HG03025 (cell line): ENCODE measurements around the gene SLC25A23.
A peak's percentile ranks its signal among the peaks of the same experiment; 100 is the strongest.
"Not testable (repeated sequence)": the region's sequence is repeated elsewhere in the genome, so short reads cannot be mapped to it uniquely, and the experiment has no call there.

Experiments
- ATAC-seq: cut with Tn5 transposase; IDR thresholded peaks from one replicate; pipeline ENCODE4 v1.9.1; 2021; ENCODE audit warnings: mild to moderate bottlenecking, moderate library complexity; ENCODE audit not compliant: unreplicated experiment, low FRiP score

SLC25A23 gene

GRCh38 chr19:6459262-6460098 is at the start of gene SLC25A23:
Gene SLC25A23 (minus strand): TSS chr19:6459792. CDS start chr19:6459628, 164 bp downstream.
- ATAC-seq: peak; percentile 12

- ATAC-seq: not testable (repeated sequence)
Measured at GRCh38 chr19:6508028-6508771, 48.6 kb upstream of the SLC25A23 start.

- ATAC-seq: no peak
Measured at GRCh38 chr19:6503407-6504201, 44.0 kb upstream of the SLC25A23 start.

- no peak for ATAC-seq
Measured at GRCh38 chr19:6501740-6502648, 42.4 kb upstream of the SLC25A23 start, which contains the start of gene TUBB4A. Gene TUBB4A (minus strand): TSS chr19:6502309. CDS start chr19:6502212, 97 bp downstream.

GRCh38 chr19:6500837-6501739 is 41.5 kb upstream of the SLC25A23 start:
- ATAC-seq: no peak

GRCh38 chr19:6499052-6499790 is 39.6 kb upstream of the SLC25A23 start:
- no peak for ATAC-seq

GRCh38 chr19:6498294-6499036 is 38.9 kb upstream of the SLC25A23 start:
- no peak for ATAC-seq

GRCh38 chr19:6495947-6496346 is 36.4 kb upstream of the SLC25A23 start:
- ATAC-seq: no peak

GRCh38 chr19:6494438-6495036 is 34.9 kb upstream of the SLC25A23 start:
- ATAC-seq: no peak

GRCh38 chr19:6491802-6492592 is 32.4 kb upstream of the SLC25A23 start:
- no peak for ATAC-seq

- no peak for ATAC-seq
Measured at GRCh38 chr19:6490134-6490533, 30.5 kb upstream of the SLC25A23 start.

GRCh38 chr19:6489278-6490061 is 29.9 kb upstream of the SLC25A23 start:
- no peak for ATAC-seq

GRCh38 chr19:6484831-6485230 is 25.2 kb upstream of the SLC25A23 start:
- ATAC-seq: no peak

- no peak for ATAC-seq
Measured at GRCh38 chr19:6484230-6484629, 24.6 kb upstream of the SLC25A23 start.

GRCh38 chr19:6483235-6483634 is 23.6 kb upstream of the SLC25A23 start:
- no peak for ATAC-seq

GRCh38 chr19:6482343-6482686 is 22.7 kb upstream of the SLC25A23 start:
- no peak for ATAC-seq
